Ovary (tissue), 9 donors: ENCODE results near the gene MALRD1. TPM values are rescaled to one million over a fixed set of nuclear protein-coding genes. Genes with fewer than 3 reads are reported as not detected.

ENCODE experiments used
- DNase-seq, 5 donors: peaks; one replicate each; pipeline ENCODE4 v3.0.0-alpha.2; 2019 to 2020
- H3K27ac ChIP-seq, 2 donors: fragments of 200-600 bp; one replicate each; pipeline versions ENCODE4 v1.5.1 to v1.8.0; 2019 to 2022
- H3K27me3 ChIP-seq: fragments of 200-600 bp; one replicate; pipeline ENCODE4 v1.8.0; 2022
- H3K36me3 ChIP-seq: fragments of 200-600 bp; sonication (generic); one replicate; pipeline ENCODE4 v1.5.1; 2019
- H3K4me1 ChIP-seq: one replicate; pipeline ENCODE4 v1.8.1; 2013; ENCODE audit warnings: mild to moderate bottlenecking, moderate library complexity; ENCODE audit not compliant: insufficient read depth
- H3K4me3 ChIP-seq: fragments of 200-600 bp; sonication (generic); one replicate; pipeline ENCODE4 v1.5.1; 2017
- H3K9me3 ChIP-seq, 2 donors: fragments of 200-600 bp in 1 of 2; sonication (generic) in 1 of 2; one replicate each; pipeline versions ENCODE4 v1.5.1 to v1.8.1; 2013 to 2019; ENCODE audit warnings: mild to moderate bottlenecking in 1 of 2, moderate library complexity in 1 of 2
- EP300 ChIP-seq: sonication (generic); formaldehyde crosslinking; IDR thresholded peaks from one replicate; pipeline ENCODE4 v1.6.1; 2017; ENCODE audit warnings: antibody characterized with exemption
- POLR2A ChIP-seq: fragments of 450-650 bp; IDR thresholded peaks from one replicate; pipeline ENCODE4 v1.6.1; 2017; ENCODE audit warnings: antibody characterized with exemption, mild to moderate bottlenecking, moderate library complexity
- WGBS, 3 donors: extraction: QIAGEN DNeasy Blood & Tissue Kit in 1 of 3; methylation state at CpG; one replicate each; pipeline versions ENCODE4 v1.1.5 to v1.1.7; 2013 to 2017; 5-methylcytosine and 5-hydroxymethylcytosine counted together
- intact Hi-C, 4 donors: fragments of 100-400 bp; cut with DNase I; formaldehyde crosslinking; loops; one replicate each; pipeline versions ENCODE4 v1.11.0 to v1.15.1; 2022 to 2023
- polyA plus RNA-seq, 2 donors: library from polyadenylated mRNA; stranded (reverse); fragments of 200-250 nt in 1 of 2; fragments of 350-450 nt in 1 of 2; fragmentation: Illumina TruSeq in 1 of 2; extraction: RNeasy Lipid Tissue Mini Kit (QIAGEN cat#74804) in 1 of 2; gene quantifications; one replicate each; pipeline ENCODE4 v1.2.3, GENCODE V29; 2013 to 2014
- total RNA-seq, 7 donors: library from RNA; depleted of rRNA in 2 of 7; stranded (reverse); fragments of >200 nt in 2 of 7; fragmentation: NEBNext Ultra II Directional in 3 of 7; extraction: Animal tissue kit (Norgen Biotek cat#: 25700) in 3 of 7; gene quantifications; one replicate each; pipeline versions ENCODE4 v1.1.0 to v1.2.4, GENCODE V29; 2016 to 2023
- TF ChIP-seq, protein P1 (sequence below), 3 donors: fragments of 450-650 bp in 2 of 3; fragments of 200-600 bp in 1 of 3; IDR thresholded peaks; one replicate each; pipeline versions ENCODE4 v1.5.1 to v1.8.0; 2016 to 2022; ENCODE audit warnings: antibody characterized with exemption in 3 of 3, mild to moderate bottlenecking in 1 of 3
- donor health status: DM: no; HTN: no; CAD: no; lungs with moderate emphysema.
- donor health status: DM: no; HTN: no; CAD: no.
- donor health status: Bipolar disorder and iron deficiency.
- donor health status: DM: yes; HTN: yes; CAD: no.
- donor health status: DM: no; HTN: no; CAD: no.
- donor health status: DM: yes; HTN: yes; CAD: no.

Gene MALRD1
- total and polyA plus RNA-seq, 9 donors = 0.56 to 12.1 (median 1.9) TPM

DNA sequence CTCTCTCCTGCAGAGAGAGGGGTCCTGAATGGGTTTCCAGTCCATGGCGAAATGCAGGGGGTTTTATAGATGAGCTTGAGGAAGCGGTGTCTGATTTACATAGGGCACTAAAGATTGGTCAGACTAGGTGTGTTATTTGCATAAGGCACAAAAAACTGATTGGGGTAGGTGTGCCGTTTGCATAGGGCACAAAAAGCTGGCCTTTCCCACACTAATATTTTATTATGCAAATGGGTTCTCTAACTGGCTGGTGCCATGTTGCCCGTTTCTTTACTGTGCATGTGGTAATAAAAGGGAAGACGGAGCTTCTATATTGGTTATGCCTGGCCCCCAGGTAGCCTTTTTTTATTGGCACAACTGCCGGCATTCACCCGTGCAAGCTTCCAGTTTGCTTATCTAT, 50.2 kb downstream of the MALRD1 start:
- Histone ChIP-seq H3K9me3 (no peaks in the 10 kb centered on the region), H3K36me3 (no peaks in the 10 kb centered on the region), H3K27me3 (no peaks in the 10 kb centered on the region), H3K27ac (no peak overlapping the region), H3K4me3 (no peak overlapping the region), H3K4me1 (no peaks in the 10 kb centered on the region)
- TF ChIP-seq EP300 = no peak
- TF ChIP-seq, protein P1, sequence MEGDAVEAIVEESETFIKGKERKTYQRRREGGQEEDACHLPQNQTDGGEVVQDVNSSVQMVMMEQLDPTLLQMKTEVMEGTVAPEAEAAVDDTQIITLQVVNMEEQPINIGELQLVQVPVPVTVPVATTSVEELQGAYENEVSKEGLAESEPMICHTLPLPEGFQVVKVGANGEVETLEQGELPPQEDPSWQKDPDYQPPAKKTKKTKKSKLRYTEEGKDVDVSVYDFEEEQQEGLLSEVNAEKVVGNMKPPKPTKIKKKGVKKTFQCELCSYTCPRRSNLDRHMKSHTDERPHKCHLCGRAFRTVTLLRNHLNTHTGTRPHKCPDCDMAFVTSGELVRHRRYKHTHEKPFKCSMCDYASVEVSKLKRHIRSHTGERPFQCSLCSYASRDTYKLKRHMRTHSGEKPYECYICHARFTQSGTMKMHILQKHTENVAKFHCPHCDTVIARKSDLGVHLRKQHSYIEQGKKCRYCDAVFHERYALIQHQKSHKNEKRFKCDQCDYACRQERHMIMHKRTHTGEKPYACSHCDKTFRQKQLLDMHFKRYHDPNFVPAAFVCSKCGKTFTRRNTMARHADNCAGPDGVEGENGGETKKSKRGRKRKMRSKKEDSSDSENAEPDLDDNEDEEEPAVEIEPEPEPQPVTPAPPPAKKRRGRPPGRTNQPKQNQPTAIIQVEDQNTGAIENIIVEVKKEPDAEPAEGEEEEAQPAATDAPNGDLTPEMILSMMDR (IDR thresholded peaks at IDR 0.05) = no peak
- no peak for TF ChIP-seq POLR2A
- no peak for DNase-seq
- intact Hi-C loops = no loop called here
- 67 to 75% (median 74%) methylated on average over 7 of the region's 7 CpGs for WGBS, 3 donors

DNA sequence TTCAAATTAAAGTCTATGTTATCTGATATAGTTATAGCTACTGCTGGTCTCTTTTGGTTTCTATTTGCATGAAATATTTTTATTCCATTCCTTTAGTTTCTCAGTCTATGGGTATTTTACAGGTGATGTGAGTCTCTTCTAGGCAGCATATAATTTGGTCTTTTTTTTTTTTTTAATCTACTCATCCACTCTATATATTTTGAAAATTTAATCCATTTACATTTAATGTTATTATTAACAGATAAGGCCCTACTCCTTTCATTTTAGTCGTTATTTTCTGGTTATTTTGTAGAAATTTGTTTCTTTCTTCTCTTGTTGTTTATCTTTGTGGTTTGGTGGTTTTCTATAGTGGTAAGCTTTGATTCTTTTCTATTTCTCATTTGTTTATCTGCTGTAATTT, 58.8 kb downstream of the MALRD1 start:
- no peaks in the 10 kb centered on the region for H3K27me3 ChIP-seq
- no peak overlapping the region for H3K27ac ChIP-seq
- TF ChIP-seq EP300 (no peak), POLR2A (no peak)
- TF ChIP-seq, protein P1 (IDR thresholded peaks at IDR 0.05) = no peak
- H3K4me3 ChIP-seq = no peak overlapping the region
- 22 to 36% (median 30%) methylated on average over 1 of the region's 1 CpG for WGBS, 3 donors
- no peaks in the 10 kb centered on the region for H3K4me1 ChIP-seq
- DNase-seq = no peak
- no peaks in the 10 kb centered on the region for H3K36me3 ChIP-seq
- no peaks in the 10 kb centered on the region for H3K9me3 ChIP-seq
- intact Hi-C loops = no loop called here

DNA sequence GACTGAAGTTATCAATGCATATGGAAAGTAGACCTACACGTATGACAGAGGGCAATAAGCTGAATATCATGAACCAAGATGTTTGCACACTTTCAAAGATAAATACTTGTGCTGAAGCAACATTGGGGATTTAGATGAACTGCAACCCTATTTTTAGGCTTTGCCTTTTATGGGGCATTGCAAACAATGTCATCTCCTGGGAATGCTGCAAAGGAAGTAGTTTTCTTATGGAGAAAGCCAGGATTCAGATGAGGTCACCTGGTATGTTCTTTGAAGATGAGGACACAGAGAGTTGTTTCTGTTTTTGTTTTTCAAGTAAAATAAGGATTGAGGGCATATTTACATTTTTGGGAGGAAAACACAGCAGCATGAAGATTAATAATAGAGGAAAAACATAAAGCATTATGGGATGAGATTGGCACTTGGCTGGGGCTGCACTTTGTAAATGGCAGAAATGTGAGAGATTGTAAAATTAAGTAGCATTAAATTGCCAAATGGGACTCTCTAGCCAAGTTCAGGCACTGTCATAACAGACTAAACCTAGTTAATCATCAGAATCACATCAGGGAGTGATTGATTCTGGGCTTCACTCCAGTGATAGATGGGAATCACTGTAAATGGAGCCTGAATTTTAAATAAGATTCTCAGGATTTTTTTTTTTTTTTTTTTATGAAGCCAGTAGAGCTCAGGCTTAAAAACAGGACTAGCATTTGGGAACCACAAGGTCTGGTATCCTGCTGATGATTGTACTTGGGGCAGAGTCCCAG, 63.1 kb downstream of the MALRD1 start:
- no peaks in the 10 kb centered on the region for H3K4me1 ChIP-seq
- DNase-seq = no peak
- TF ChIP-seq POLR2A = no peak
- TF ChIP-seq, protein P1 (IDR thresholded peaks at IDR 0.05) = no peak
- no peak for TF ChIP-seq EP300
- intact Hi-C loops = no loop called here
- H3K27ac ChIP-seq = no peak overlapping the region
- H3K4me3 ChIP-seq = no peak overlapping the region
- H3K27me3 ChIP-seq = no peaks in the 10 kb centered on the region
- H3K9me3 ChIP-seq = no peaks in the 10 kb centered on the region
- 50 to 70% (median 70%) methylated on average over 1 of the region's 1 CpG for WGBS, 3 donors
- no peaks in the 10 kb centered on the region for H3K36me3 ChIP-seq

DNA sequence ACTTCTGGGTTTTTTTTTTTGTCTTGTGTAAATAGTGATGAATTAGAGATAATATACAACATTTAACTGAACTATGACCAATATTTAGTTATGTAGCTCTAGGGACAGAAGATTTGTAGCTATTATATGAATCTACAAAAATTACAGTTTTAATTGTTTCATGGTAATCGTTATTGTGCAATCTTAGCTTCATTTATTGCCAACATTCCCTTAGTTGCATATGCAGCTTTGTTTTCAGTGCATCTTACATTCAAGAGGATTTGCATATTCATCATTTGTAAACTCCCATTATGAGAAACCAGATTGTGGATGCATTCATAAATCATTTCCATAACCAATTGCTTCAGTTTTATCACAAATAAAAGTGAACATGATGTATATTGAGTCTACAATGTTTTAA, 68.8 kb downstream of the MALRD1 start:
- intact Hi-C loops = no loop called here
- Histone ChIP-seq H3K27me3 (no peaks in the 10 kb centered on the region), H3K4me3 (no peak overlapping the region), H3K4me1 (no peaks in the 10 kb centered on the region), H3K9me3 (no peaks in the 10 kb centered on the region), H3K27ac (no peak overlapping the region), H3K36me3 (no peaks in the 10 kb centered on the region)
- DNase-seq = no peak
- TF ChIP-seq EP300 (no peak), POLR2A (no peak)
- TF ChIP-seq, protein P1 (IDR thresholded peaks at IDR 0.05) = no peak
- WGBS, 3 donors = 77 to 84% (median 79%) methylated on average over 1 of the region's 1 CpG
